Fibroblast of lung (primary cell): Measurements from ENCODE around the gene FHAD1. TPM values are rescaled to one million over a fixed set of nuclear protein-coding genes. Genes with fewer than 3 reads are reported as not detected.
A peak's percentile ranks its signal among the peaks of the same experiment; 100 is the strongest.

Source experiments
- DNase-seq, 2 donors: peaks; one replicate each; pipeline versions ENCODE4 v3.0.0 to v3.0.0-alpha.2; 2010; ENCODE audit warnings: low read depth in 2 of 2
- H2AFZ ChIP-seq: 2 replicates; pipeline ENCODE4 v1.5.1; 2012; ENCODE audit warnings: low read length, control low read depth, inconsistent platforms
- H3K27ac ChIP-seq: 2 replicates; pipeline ENCODE4 v1.5.1; 2011; ENCODE audit warnings: low read length, control low read depth; ENCODE audit not compliant: insufficient read depth
- H3K27me3 ChIP-seq: 2 replicates; pipeline ENCODE4 v1.5.1; 2011; ENCODE audit warnings: mild to moderate bottlenecking, low read length; ENCODE audit not compliant: control insufficient read depth, insufficient read depth
- H3K36me3 ChIP-seq: 2 replicates; pipeline ENCODE4 v1.5.1; 2011; ENCODE audit warnings: low read length; ENCODE audit not compliant: control insufficient read depth, insufficient read depth
- H3K4me1 ChIP-seq: 2 replicates; pipeline ENCODE4 v1.5.1; 2011; ENCODE audit warnings: low read length; ENCODE audit not compliant: control insufficient read depth, insufficient read depth; ENCODE audit errors: extremely low read depth
- H3K4me2 ChIP-seq: 2 replicates; pipeline ENCODE4 v1.5.1; 2011; ENCODE audit warnings: low read length, control low read depth; ENCODE audit not compliant: insufficient read depth; ENCODE audit errors: extremely low read depth
- H3K4me3 ChIP-seq, 4 experiments: fragments of 200-600 bp in 1 of 4; sonication (generic) in 1 of 4; replicated peaks in 1 of 4; 2 replicates each; pipeline ENCODE4 v1.5.1; 2011 to 2016; ENCODE audit warnings: low read length in 4 of 4, low read depth in 3 of 4, mild to moderate bottlenecking in 3 of 4, control low read depth in 2 of 4, inconsistent platforms in 1 of 4, mixed read lengths in 1 of 4; ENCODE audit not compliant: insufficient read depth in 1 of 4; ENCODE audit errors: control extremely low read depth in 1 of 4
- H3K79me2 ChIP-seq: 2 replicates; pipeline ENCODE4 v1.5.1; 2012; ENCODE audit warnings: mild to moderate bottlenecking, low read length, inconsistent platforms; ENCODE audit not compliant: control insufficient read depth, insufficient read depth
- H3K9ac ChIP-seq: 2 replicates; pipeline ENCODE4 v1.5.1; 2011; ENCODE audit warnings: mild to moderate bottlenecking, low read length, control low read depth; ENCODE audit not compliant: insufficient read depth
- H3K9me3 ChIP-seq: 2 replicates; pipeline ENCODE4 v1.5.1; 2012; ENCODE audit warnings: low read depth, low read length; ENCODE audit not compliant: control insufficient read depth, insufficient read depth
- H4K20me1 ChIP-seq: 2 replicates; pipeline ENCODE4 v1.5.1; 2011; ENCODE audit warnings: low read length; ENCODE audit not compliant: control insufficient read depth, insufficient read depth; ENCODE audit errors: extremely low read depth
- CTCF ChIP-seq, 2 donors: IDR thresholded peaks in 1 of 2; conservative IDR thresholded peaks in 1 of 2; 1 replicate in 1 of 2; 2 replicates in 1 of 2; pipeline ENCODE4 v1.5.1; 2011 to 2012; ENCODE audit warnings: low read length in 2 of 2, control low read depth in 1 of 2, inconsistent platforms in 1 of 2, low read depth in 1 of 2, mild to moderate bottlenecking in 1 of 2
- EZH2 ChIP-seq: IDR thresholded peaks from 2 replicates; pipeline ENCODE4 v1.5.1; 2012; ENCODE audit warnings: low read length, control low read depth, mild to moderate bottlenecking; ENCODE audit errors: missing control alignments
- polyA plus RNA-seq, 2 donors: library from polyadenylated mRNA; depleted of rRNA in 1 of 2; stranded (reverse) in 1 of 2; unstranded in 1 of 2; fragments of >200 nt; gene quantifications; 2 replicates each; pipeline ENCODE4 v1.2.1, GENCODE V29; 2011 to 2012; ENCODE audit warnings: missing spikeins in 1 of 2
- total RNA-seq: library from RNA; depleted of rRNA; stranded (reverse); fragments of >200 nt; gene quantifications from 2 replicates; pipeline ENCODE4 v1.2.1, GENCODE V29; 2014

The FHAD1 gene
- total and polyA plus RNA-seq, 2 donors (not counting 1 experiment from before 2014, with no cell fraction given): 0.09 to 0.66 TPM

GRCh38 chr1:15428815-15429435 lies 181.9 kb downstream of the FHAD1 start:
- no peaks in the 10 kb centered on the region for H3K79me2 ChIP-seq
- no peaks in the 10 kb centered on the region for H3K9me3 ChIP-seq
- no peak overlapping the region for H3K9ac ChIP-seq
- H2AFZ ChIP-seq: no peak overlapping the region
- H4K20me1 ChIP-seq: no peaks in the 10 kb centered on the region
- H3K36me3 ChIP-seq: peaks cover 2% of the 10 kb centered on the region
- H3K4me1 ChIP-seq: peaks cover 14% of the 10 kb centered on the region
- H3K27me3 ChIP-seq: no peaks in the 10 kb centered on the region
- no peak overlapping the region for H3K27ac ChIP-seq
- H3K4me3 ChIP-seq: no peak overlapping the region
- no peak for DNase-seq
- no peak for TF ChIP-seq CTCF (conservative IDR thresholded peaks at IDR 0.05 in 1 of 2, IDR thresholded peaks at IDR 0.05 in 1 of 2; ENCODE audit: low read depth in 1 of 2, low read length in 2 of 2)
- TF ChIP-seq EZH2: no peak
- no peak overlapping the region for H3K4me2 ChIP-seq

- H3K9me3 ChIP-seq: no peaks in the 10 kb centered on the region
- peak; percentile 62 to 67 for DNase-seq
- no peaks in the 10 kb centered on the region for H4K20me1 ChIP-seq
- H3K27ac ChIP-seq: no peak overlapping the region
- H3K36me3 ChIP-seq: peaks cover 2% of the 10 kb centered on the region
- no peaks in the 10 kb centered on the region for H3K27me3 ChIP-seq
- H3K4me1 ChIP-seq: peaks cover 14% of the 10 kb centered on the region
- no peak for TF ChIP-seq CTCF (conservative IDR thresholded peaks at IDR 0.05 in 1 of 2, IDR thresholded peaks at IDR 0.05 in 1 of 2; ENCODE audit: low read depth in 1 of 2, low read length in 2 of 2)
- TF ChIP-seq EZH2: no peak
- no peak overlapping the region for H3K9ac ChIP-seq
- H3K79me2 ChIP-seq: no peaks in the 10 kb centered on the region
- H3K4me3 ChIP-seq: no peak overlapping the region
- H3K4me2 ChIP-seq: no peak overlapping the region
- H2AFZ ChIP-seq: no peak overlapping the region
These were observed 182.7 kb downstream of the FHAD1 start for GRCh38 chr1:15429701-15430149.

GRCh38 chr1:15430787-15431570 lies 184.0 kb downstream of the FHAD1 start:
- Histone ChIP-seq H3K4me1 (peaks cover 14% of the 10 kb centered on the region), H3K9ac (no peak overlapping the region), H4K20me1 (no peaks in the 10 kb centered on the region), H3K4me3 (no peak overlapping the region), H3K27ac (no peak overlapping the region), H3K36me3 (peaks cover 2% of the 10 kb centered on the region), H3K27me3 (no peaks in the 10 kb centered on the region), H2AFZ (no peak overlapping the region), H3K9me3 (no peaks in the 10 kb centered on the region), H3K4me2 (no peak overlapping the region), H3K79me2 (no peaks in the 10 kb centered on the region)
- peak in 1 of 2 donors; percentile 47 for DNase-seq
- TF ChIP-seq CTCF (conservative IDR thresholded peaks at IDR 0.05 in 1 of 2, IDR thresholded peaks at IDR 0.05 in 1 of 2; ENCODE audit: low read depth in 1 of 2, low read length in 2 of 2) (peak; percentile 95 to 96), EZH2 (no peak)
